HG02840 (cell line): Measurements from ENCODE around the gene MBD5.
A peak's percentile ranks its signal among the peaks of the same experiment; 100 is the strongest.

Experiments
- ATAC-seq: cut with Tn5 transposase; IDR thresholded peaks from one replicate; pipeline ENCODE4 v1.9.1; 2021; ENCODE audit warnings: mild to moderate bottlenecking, moderate library complexity, moderate number of reproducible peaks; ENCODE audit not compliant: unreplicated experiment, low FRiP score

MBD5 gene

GRCh38 chr2:148430101-148430500, 409.2 kb downstream of the MBD5 start:
- ATAC-seq, result no peak

GRCh38 chr2:148447877-148448276, 427.0 kb downstream of the MBD5 start:
- no peak for ATAC-seq

GRCh38 chr2:148450531-148450930, 429.6 kb downstream of the MBD5 start:
- no peak for ATAC-seq

- ATAC-seq, result no peak
Observed at GRCh38 chr2:148451046-148451445, 430.2 kb downstream of the MBD5 start.

- ATAC-seq, result no peak
Observed at GRCh38 chr2:148455791-148456190, 434.9 kb downstream of the MBD5 start.

- no peak for ATAC-seq
Observed at GRCh38 chr2:148458171-148458570, 437.3 kb downstream of the MBD5 start.

- ATAC-seq, result no peak
Observed at GRCh38 chr2:148459377-148459778, 438.5 kb downstream of the MBD5 start.

GRCh38 chr2:148461876-148462275, 441.0 kb downstream of the MBD5 start:
- no peak for ATAC-seq

GRCh38 chr2:148475626-148476025, 454.7 kb downstream of the MBD5 start:
- ATAC-seq, result no peak

GRCh38 chr2:148479398-148479797, 458.5 kb downstream of the MBD5 start:
- no peak for ATAC-seq

GRCh38 chr2:148483665-148484064, 462.8 kb downstream of the MBD5 start:
- no peak for ATAC-seq

GRCh38 chr2:148484066-148484465, 463.2 kb downstream of the MBD5 start:
- no peak for ATAC-seq

- ATAC-seq, result no peak
Observed at GRCh38 chr2:148486655-148487054, 465.8 kb downstream of the MBD5 start.

- ATAC-seq, result no peak
Observed at GRCh38 chr2:148487439-148487838, 466.5 kb downstream of the MBD5 start.

- no peak for ATAC-seq
Observed at GRCh38 chr2:148490840-148491439, 470.0 kb downstream of the MBD5 start.

GRCh38 chr2:148493822-148494563, 473.1 kb downstream of the MBD5 start:
- ATAC-seq, result peak; percentile 51

GRCh38 chr2:148495586-148495985, 474.7 kb downstream of the MBD5 start:
- ATAC-seq, result no peak

GRCh38 chr2:148501545-148501944, 480.7 kb downstream of the MBD5 start:
- ATAC-seq, result no peak

- no peak for ATAC-seq
Observed at GRCh38 chr2:148503516-148503915, 482.6 kb downstream of the MBD5 start.

GRCh38 chr2:148507970-148508369, 487.1 kb downstream of the MBD5 start:
- no peak for ATAC-seq

- peak; percentile 17 for ATAC-seq
Observed at GRCh38 chr2:148508878-148509287, 488.0 kb downstream of the MBD5 start.

- peak; percentile 99 for ATAC-seq
Observed at GRCh38 chr2:148509288-148509902, 488.5 kb downstream of the MBD5 start.
